Hepatocyte (in vitro differentiated cells): ENCODE data around the gene SPRED2. TPM values are rescaled to one million over a fixed set of nuclear protein-coding genes. Genes with fewer than 3 reads are reported as not detected.
A peak's percentile ranks its signal among the peaks of the same experiment; 100 is the strongest.

Experiments used
- DNase-seq: peaks from one replicate; pipeline ENCODE4 v3.0.0-alpha.2; 2016; ENCODE audit warnings: low spot score
- H2AFZ ChIP-seq: fragments of 200-600 bp; sonication (generic); 2 replicates; pipeline ENCODE4 v1.6.0; 2016; ENCODE audit warnings: antibody characterized with exemption, mild to moderate bottlenecking
- H3K27ac ChIP-seq: fragments of 200-600 bp; sonication (generic); 2 replicates; pipeline ENCODE4 v1.5.1; 2016; ENCODE audit warnings: mild to moderate bottlenecking
- H3K27me3 ChIP-seq: fragments of 200-600 bp; sonication (generic); 2 replicates; pipeline ENCODE4 v1.6.1; 2016
- H3K36me3 ChIP-seq: fragments of 200-600 bp; sonication (generic); replicated peaks from 2 replicates; pipeline ENCODE4 v1.5.1; 2016; ENCODE audit warnings: low read depth; ENCODE audit not compliant: insufficient read depth
- H3K4me1 ChIP-seq: fragments of 200-600 bp; sonication (generic); 2 replicates; pipeline ENCODE4 v1.5.1; 2016; ENCODE audit warnings: mild to moderate bottlenecking, moderate library complexity; ENCODE audit not compliant: insufficient read depth
- H3K4me2 ChIP-seq: fragments of 200-600 bp; sonication (generic); 2 replicates; pipeline ENCODE4 v1.6.0; 2016
- H3K4me3 ChIP-seq: fragments of 200-600 bp; sonication (generic); 2 replicates; pipeline ENCODE4 v1.5.1; 2016; ENCODE audit warnings: mild to moderate bottlenecking
- H3K79me2 ChIP-seq: fragments of 200-600 bp; sonication (generic); 2 replicates; pipeline ENCODE4 v1.6.0; 2017; ENCODE audit warnings: mild to moderate bottlenecking
- H3K9me2 ChIP-seq: fragments of 200-600 bp; sonication (generic); replicated peaks from 2 replicates; pipeline ENCODE4 v1.6.0; 2017; ENCODE audit warnings: mild to moderate bottlenecking; ENCODE audit not compliant: insufficient read depth
- H3K9me3 ChIP-seq: fragments of 200-600 bp; sonication (generic); 2 replicates; pipeline ENCODE4 v1.5.1; 2016; ENCODE audit warnings: low read depth, mild to moderate bottlenecking
- H4K20me1 ChIP-seq: fragments of 200-600 bp; sonication (generic); 2 replicates; pipeline ENCODE4 v1.6.0; 2016; ENCODE audit warnings: mild to moderate bottlenecking; ENCODE audit not compliant: insufficient read depth, poor library complexity, severe bottlenecking
- CTCF ChIP-seq: fragments of 200-600 bp; sonication (generic); IDR thresholded peaks from 2 replicates; pipeline ENCODE4 v1.5.1; 2016; ENCODE audit warnings: antibody characterized with exemption, mild to moderate bottlenecking; ENCODE audit not compliant: poor library complexity
- EZH2 ChIP-seq: fragments of 200-600 bp; sonication (generic); IDR thresholded peaks from 2 replicates; pipeline ENCODE4 v1.6.1; 2016; ENCODE audit warnings: antibody characterized with exemption, mild to moderate bottlenecking, borderline replicate concordance
- EZH2phosphoT487 ChIP-seq: fragments of 200-600 bp; sonication (generic); IDR thresholded peaks from one replicate; pipeline ENCODE4 v1.6.1; 2018; ENCODE audit warnings: antibody characterized with exemption, mild to moderate bottlenecking, low read depth, moderate library complexity; ENCODE audit not compliant: unreplicated experiment, severe bottlenecking
- WGBS: methylation state at CpG from one replicate; pipeline ENCODE4 v1.1.6; 2016; ENCODE audit warnings: low lambda C conversion rate; ENCODE audit errors: missing lambda C conversion rate; 5-methylcytosine and 5-hydroxymethylcytosine counted together
- polyA plus RNA-seq: library from polyadenylated mRNA; unstranded; fragments of >200 nt; fragmentation: Nextera tagmentation; extraction: Ambion mirVana; gene quantifications from 2 replicates; pipeline ENCODE4 v1.2.1, GENCODE V29; 2016
- total RNA-seq: library from RNA; depleted of rRNA; stranded (reverse); fragments of >200 nt; gene quantifications from 2 replicates; pipeline ENCODE4 v1.2.3, GENCODE V29; 2014

SPRED2 gene
- total and polyA plus RNA-seq, 2 experiments from 2014 or later: 12.7 to 14.1 TPM

- no peaks in the 10 kb centered on the region for H3K79me2 ChIP-seq
- H3K4me2 ChIP-seq: peak overlapping the region; percentile 36
- no peak overlapping the region for H2AFZ ChIP-seq
- H3K36me3 ChIP-seq: no peaks in the 10 kb centered on the region
- H3K4me3 ChIP-seq: no peak overlapping the region
- H3K9me2 ChIP-seq: no peaks in the 10 kb centered on the region
- no peaks in the 10 kb centered on the region for H3K27me3 ChIP-seq
- no peak for TF ChIP-seq EZH2
- H3K4me1 ChIP-seq: peaks cover 18% of the 10 kb centered on the region
- no peaks in the 10 kb centered on the region for H4K20me1 ChIP-seq
- H3K9me3 ChIP-seq: no peaks in the 10 kb centered on the region
- peak overlapping the region; percentile 96 for H3K27ac ChIP-seq
- WGBS: 98% methylated on average over 2 of the region's 2 CpGs
- DNase-seq: no peak
Measured at GRCh38 chr2:65320946-65321345, 111.5 kb downstream of the SPRED2 start.

GRCh38 chr2:65320042-65320725 is 112.2 kb downstream of the SPRED2 start:
- DNase-seq: peak; percentile 69
- Histone ChIP-seq H4K20me1 (no peaks in the 10 kb centered on the region), H3K27me3 (no peaks in the 10 kb centered on the region), H3K4me1 (peaks cover 18% of the 10 kb centered on the region), H3K79me2 (no peaks in the 10 kb centered on the region), H3K4me2 (peak overlapping the region; percentile 36), H3K27ac (peak overlapping the region; percentile 97), H2AFZ (no peak overlapping the region), H3K36me3 (no peaks in the 10 kb centered on the region), H3K9me3 (no peaks in the 10 kb centered on the region), H3K4me3 (no peak overlapping the region), H3K9me2 (no peaks in the 10 kb centered on the region)
- 78% methylated on average over 9 of the region's 9 CpGs for WGBS
- TF ChIP-seq EZH2phosphoT487 (no peak), EZH2 (no peak), CTCF (peak; percentile 30)

GRCh38 chr2:65319674-65320041 is 112.7 kb downstream of the SPRED2 start:
- Histone ChIP-seq H3K27me3 (no peaks in the 10 kb centered on the region), H3K79me2 (no peaks in the 10 kb centered on the region), H3K9me3 (no peaks in the 10 kb centered on the region), H2AFZ (no peak overlapping the region), H3K27ac (peak overlapping the region; percentile 97), H3K4me2 (no peak overlapping the region), H3K9me2 (no peaks in the 10 kb centered on the region), H3K4me1 (peaks cover 18% of the 10 kb centered on the region), H4K20me1 (no peaks in the 10 kb centered on the region), H3K36me3 (no peaks in the 10 kb centered on the region), H3K4me3 (no peak overlapping the region)
- DNase-seq: no peak
- TF ChIP-seq EZH2 (no peak), CTCF (no peak), EZH2phosphoT487 (no peak)
- 92% methylated on average over 1 of the region's 1 CpG for WGBS

GRCh38 chr2:65319072-65319673 is 113.2 kb downstream of the SPRED2 start:
- no peaks in the 10 kb centered on the region for H3K36me3 ChIP-seq
- H4K20me1 ChIP-seq: no peaks in the 10 kb centered on the region
- peak overlapping the region; percentile 97 for H3K27ac ChIP-seq
- no peaks in the 10 kb centered on the region for H3K9me2 ChIP-seq
- no peak for TF ChIP-seq EZH2
- no peak for TF ChIP-seq CTCF
- no peak for TF ChIP-seq EZH2phosphoT487
- H3K9me3 ChIP-seq: no peaks in the 10 kb centered on the region
- H3K79me2 ChIP-seq: no peaks in the 10 kb centered on the region
- peaks cover 18% of the 10 kb centered on the region for H3K4me1 ChIP-seq
- H3K27me3 ChIP-seq: no peaks in the 10 kb centered on the region
- DNase-seq: no peak
- H2AFZ ChIP-seq: no peak overlapping the region
- no peak overlapping the region for H3K4me2 ChIP-seq
- H3K4me3 ChIP-seq: no peak overlapping the region
- 97% methylated on average over 5 of the region's 5 CpGs for WGBS
